Epidermal melanocyte (primary cell): ENCODE measurements around the gene IFT25.
"Not testable (repeated sequence)": the region's sequence is repeated elsewhere in the genome, so short reads cannot be mapped to it uniquely, and the experiment has no call there.

Experiments used
- DNase-seq: peaks from one replicate; pipeline ENCODE4 v3.0.0; 2011; ENCODE audit warnings: low spot score; ENCODE audit not compliant: insufficient read length

IFT25 gene

DNA sequence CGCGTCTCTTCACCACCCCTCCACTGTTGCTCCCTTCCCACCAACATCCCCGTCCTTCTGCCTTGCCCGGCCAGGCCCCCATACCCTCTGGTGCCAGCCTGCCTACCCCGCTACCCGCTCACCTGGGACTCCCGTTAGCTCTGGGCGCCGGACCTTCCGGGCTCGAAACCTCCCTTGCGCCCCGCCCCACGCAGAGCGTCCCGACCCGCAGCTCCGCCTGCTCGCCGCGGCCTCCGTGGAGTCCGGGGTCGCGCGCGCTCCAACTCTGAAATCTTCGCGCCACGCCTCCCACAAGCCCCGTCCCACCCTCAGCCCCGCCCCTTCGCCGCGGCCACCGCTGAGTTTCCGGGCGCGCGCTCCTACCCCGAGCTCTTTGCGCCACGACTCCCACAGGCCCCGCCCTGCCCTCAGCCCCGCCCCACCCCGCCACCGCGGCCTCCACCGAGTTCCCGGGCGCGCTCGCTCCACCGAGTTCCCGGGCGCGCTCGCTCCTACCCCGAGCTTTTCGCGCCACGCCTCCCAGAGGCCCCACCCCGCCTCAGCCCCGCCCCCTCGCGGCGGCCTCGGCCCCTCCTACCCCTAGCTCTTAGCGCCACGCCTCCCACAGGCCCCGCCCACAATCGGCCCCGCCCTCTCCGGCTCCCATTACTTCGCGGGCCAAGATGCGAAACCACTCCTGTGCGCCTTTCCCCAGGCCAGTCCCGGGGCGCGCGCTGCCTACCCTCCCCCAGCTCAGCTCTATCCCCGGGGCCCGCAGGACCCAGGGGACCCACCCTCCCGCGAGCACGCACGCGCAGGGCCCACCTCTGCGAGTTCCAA, at the start of gene IFT25:
Gene IFT25, minus strand, starts transcription at position 267 of the 819 bp plus-strand sequence. CDS start 5,617 bp downstream, outside the sequence.
- peak; percentile 79 for DNase-seq

DNA sequence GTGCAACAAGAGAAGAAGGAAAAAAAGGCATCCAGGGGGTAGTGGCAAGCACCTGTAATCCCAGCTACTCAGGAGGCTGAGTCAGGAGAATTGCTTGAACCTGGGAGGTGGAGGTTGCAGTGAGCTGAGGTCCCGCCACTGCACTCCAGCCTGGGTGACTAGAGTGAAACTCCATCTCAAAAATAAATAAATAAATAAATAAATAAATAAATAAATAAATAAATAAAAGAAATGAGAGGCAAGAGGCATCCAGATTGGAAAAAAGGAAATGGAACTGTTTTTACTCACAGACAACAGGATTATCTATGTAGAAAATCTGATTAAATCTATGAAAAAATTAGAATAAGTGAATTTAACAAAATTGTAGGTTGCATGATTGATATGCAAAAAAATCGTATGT, 49.0 kb upstream of the IFT25 start:
- DNase-seq: not testable (repeated sequence)

DNA sequence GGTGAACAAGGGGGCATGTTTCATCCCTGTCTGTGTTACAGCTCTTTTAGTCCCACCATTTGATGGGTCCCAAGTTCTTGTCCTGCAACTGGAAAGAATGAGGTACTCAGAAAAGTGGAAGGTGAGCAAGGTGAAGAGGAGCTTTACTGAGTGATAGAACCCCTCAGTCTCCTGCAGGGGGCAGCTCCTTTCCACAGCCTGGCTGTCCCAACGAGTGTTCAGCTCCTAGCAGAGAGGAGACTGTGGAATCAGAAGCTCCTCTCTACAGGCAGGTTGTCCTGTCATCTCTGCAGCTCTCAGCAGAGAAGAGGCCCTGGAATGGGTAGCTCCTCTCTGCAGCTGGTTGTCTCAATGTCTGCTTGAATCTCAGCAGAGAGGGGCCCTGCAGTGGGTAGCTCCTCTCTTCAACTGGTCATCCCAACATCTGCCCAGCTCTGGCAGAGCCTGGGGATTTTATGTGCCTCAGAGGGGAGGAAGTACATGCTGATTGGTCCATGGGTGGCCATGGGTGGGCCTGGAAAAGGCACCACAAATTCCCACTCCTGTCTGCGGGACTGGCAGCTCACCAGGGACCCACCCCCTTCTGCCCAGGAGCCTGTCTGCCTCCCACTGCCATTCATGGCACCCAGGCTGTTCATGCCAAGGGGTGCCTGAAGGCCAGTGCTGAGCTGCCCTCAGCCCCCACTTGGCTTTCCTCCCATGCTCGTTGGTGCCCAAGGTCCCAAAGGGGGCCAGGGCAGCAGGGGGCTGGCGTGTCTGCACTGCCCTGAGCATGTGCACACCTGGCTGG, 46.8 kb upstream of the IFT25 start:
- DNase-seq: no peak

DNA sequence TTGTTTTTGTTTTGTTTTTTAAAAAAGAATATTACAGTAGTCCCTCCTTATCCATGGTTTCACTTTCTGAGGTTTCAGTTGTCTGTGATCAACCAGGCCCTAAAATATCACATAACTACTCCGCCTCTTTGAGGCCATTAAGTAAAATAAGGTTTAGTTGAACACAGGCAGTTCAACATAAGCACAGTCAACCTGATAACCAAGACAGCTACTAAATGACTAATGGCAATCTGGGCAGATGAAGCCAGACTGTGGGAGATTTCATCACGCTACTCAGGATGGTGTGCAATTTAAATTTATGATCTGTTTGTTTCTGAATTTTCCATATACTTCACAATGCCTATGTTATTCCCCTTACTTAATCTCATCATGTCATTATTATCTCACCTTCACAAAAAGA, 42.4 kb upstream of the IFT25 start:
- no peak for DNase-seq

GRCh38 chr1:53986458-53986857, 41.0 kb upstream of the IFT25 start:
- no peak for DNase-seq

DNA sequence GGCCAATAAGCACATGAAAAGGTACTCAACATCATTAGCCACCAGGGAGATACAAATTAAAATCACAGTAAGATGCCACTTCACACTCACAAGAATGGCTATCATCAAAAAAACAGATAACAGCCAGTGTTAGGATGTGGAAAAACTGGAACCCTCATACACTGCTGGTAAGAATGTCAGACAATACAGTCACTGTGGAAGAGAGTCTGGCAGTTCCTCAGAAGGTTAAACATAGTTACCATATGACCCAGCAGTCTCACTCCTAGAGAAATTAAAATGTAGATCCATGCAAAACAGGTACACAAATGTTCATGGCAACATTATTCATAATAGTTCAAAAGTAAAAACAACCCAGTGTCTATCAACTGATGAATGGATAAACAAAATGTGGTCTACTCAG, 39.2 kb upstream of the IFT25 start:
- no peak for DNase-seq

DNA sequence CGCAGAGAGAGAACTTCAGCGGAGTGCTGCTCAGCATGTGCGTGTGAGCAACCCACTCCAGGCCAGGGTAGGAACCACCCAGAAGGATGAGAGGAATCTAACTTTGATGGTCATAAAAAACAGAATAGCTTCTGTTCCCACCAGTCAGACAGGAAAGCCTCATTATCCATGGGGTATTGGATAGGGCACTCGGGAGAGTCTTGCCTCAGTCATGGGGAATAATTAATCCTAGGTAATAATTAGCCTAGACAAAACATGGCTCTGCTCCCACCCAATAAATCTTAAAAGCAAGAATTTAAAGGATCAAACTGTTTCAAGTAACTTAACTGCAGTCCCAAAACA, 37.2 kb upstream of the IFT25 start:
- peak; percentile 64 for DNase-seq

GRCh38 chr1:53982034-53982762, 36.7 kb upstream of the IFT25 start:
- peak; percentile 50 for DNase-seq

DNA sequence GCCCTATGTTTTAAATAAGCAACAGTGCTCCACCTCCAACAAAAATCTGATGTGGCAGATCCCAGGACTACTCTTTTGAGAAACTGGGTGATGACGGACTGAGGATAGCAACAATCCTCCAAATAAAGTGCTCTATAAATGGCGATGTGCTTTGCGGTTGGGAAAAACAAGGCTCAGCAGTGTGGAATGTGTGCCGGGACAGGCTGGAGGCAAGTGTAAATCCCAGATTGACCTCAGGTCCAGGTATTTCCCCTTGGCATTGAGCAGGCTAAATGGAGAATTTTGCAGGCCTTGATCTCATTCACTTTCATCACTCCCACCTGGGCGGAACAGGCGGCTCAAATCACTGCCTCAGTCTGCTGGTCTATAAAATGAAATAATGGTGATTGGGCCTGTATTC, 35.7 kb upstream of the IFT25 start:
- DNase-seq: no peak

DNA sequence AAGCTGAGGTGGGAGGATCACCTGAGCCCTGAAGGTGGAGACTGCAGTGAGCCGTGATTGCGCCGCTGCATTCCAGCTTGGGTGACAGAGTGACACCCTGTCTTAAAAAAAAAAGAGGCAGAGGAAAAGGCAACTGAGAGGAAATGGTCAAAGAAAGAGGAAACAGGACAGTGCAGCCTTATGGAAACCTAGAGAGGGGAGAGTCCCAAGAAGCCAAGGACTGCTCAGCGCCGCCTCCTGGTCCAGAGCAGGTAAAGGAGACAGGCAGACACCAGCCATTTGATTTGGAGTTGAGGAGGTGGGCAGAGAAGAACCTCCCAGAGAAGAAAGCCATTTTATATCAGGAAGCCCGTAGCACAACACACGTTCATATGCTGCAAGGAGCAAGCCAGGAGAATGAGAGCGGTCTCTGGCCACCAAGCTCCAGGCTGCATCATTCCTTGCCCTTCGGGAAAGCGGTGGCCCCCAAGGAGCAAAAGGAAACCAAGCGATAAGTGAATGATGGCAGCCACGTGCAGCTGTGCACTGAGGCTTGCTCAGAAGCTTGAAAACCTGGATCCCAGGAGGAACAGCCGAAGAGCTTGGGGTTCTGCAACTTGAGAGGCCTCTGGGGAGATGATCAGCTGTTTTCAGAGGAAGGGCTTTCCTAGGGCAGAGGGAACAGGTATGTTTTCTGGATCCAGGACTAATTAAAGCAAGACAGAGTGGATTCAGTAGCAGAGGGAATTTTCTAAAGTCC, 34.4 kb upstream of the IFT25 start:
- DNase-seq: no peak

DNA sequence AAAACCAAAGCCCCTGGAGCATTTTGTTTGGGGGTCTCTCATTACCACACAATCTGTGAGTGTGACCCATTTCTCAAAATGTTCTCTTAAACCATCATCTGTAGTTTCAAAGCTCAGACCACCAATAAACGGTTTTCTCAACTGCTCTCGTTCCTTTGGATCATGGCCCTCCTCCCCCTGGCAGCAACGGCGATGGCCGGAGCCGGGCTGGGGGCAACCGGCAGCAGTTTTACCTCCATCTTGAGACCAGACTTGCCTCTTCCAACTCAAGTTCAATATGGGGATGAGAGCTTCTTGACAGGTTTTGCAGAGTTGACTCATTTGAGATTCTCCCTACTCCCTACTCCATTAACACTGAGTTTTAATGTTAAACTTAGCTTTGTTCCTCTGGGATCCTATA, 30.4 kb upstream of the IFT25 start:
- no peak for DNase-seq

DNA sequence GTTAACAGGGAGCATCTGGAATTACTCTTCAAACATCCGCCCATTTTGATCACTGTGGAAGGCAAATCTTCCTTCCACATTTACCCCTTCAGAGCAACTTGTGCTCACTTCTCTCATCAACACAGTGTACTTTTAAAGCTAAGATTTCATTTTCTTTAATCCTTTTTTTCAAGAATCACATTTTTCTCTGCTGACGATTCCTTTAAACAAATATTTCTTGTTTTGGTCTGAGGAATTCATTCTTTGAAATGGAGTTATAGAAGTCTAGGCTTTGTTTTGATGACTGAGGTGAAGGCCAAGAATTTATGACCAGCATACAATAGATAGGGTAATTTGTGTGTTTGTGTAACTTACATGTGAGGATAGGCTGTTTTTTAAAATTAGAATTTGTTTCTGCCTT, 26.2 kb upstream of the IFT25 start:
- no peak for DNase-seq

DNA sequence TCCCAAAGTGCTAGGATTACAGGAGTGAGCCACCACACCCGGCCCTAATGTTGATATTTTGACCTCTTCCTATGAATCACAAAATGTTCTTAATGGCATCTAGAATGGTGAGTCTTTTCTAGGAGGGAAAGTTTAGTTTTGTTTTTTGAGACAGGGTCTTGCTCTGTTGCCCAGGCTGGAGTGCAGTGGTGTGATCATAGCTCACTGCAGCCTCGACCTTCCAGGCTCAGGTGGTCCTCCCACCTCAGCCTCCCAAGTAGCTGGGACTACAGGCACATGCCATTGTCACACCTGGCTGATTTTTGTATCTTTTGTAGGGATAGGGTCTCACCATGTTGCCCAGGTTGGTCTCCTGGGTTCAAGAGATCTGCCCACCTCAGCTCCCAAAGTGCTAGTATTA, 23.8 kb upstream of the IFT25 start:
- not testable (repeated sequence) for DNase-seq

- DNase-seq: no peak
Measured at GRCh38 chr1:53968125-53968513, 22.6 kb upstream of the IFT25 start.

DNA sequence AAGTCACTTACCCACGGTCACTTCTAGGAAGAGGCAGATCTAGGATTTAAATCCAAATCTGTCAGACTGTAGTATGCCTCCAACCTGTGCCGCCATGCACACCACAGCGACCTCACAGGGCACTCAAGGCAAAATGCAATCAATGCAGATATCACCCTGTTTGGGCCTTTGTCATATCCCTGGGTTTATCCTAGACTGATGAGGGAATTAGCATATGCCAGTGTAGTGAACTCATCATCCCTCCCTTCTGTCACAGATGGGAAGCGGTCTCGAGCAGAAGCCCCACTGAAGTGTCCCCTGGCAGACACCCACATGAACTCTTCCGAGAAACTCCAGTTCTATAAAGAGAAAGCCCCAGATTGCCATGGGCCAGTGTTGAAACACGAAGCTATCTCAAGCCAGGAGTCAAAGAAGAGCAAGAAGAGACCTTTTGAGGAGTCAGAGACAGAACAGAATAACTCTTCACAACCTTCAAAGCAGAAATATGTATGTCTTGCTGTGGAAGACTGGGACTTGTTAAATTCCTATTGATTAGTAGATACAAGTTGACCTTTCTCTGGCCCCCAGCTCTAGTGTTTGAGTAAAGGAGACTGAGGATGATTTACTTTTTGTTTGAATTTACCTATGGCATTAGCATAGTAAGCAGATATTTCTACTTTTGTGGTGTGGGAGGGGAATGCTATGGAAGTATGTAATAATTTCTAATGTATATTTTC, 22.1 kb upstream of the IFT25 start:
- no peak for DNase-seq

DNA sequence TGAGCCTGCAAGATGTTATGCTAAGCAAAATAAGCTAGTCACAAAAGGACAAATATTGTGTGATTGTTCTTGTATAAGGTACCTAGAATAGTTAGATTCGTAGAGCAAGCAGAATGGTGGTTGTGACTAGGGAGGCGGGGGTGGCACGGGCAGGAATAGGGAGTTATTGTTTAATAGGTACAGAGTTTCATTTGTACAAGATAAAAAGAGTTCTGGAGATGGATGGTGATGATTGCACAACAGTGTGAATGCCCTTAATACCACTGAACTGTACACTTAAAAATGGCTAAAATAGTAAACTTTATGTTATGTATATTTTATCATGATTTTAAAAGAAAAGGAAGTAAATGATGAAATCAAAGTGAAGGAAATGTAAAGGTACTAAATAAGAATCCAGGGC, 21.3 kb upstream of the IFT25 start:
- DNase-seq: no peak

DNA sequence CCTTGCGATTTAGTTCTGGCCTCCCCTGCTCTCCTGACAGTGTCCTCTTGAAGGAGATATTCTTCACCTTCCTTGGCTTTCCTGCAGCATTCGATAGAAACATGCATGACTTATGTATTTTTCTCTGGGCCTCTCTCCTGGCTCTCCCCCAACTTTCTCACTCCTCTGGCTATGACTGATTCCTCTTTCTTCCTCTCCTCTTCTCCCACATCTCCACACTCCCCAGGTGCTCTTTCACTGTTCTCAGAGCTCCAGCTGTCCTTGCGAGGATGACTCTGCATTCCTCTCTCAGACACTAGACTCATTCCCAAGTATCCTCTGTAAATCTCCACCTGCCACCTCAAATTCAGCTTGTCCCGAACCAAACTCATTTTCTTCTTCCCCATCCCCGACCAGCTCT, 18.6 kb upstream of the IFT25 start:
- no peak for DNase-seq

GRCh38 chr1:53963460-53963859, 18.0 kb upstream of the IFT25 start:
- DNase-seq: no peak

DNA sequence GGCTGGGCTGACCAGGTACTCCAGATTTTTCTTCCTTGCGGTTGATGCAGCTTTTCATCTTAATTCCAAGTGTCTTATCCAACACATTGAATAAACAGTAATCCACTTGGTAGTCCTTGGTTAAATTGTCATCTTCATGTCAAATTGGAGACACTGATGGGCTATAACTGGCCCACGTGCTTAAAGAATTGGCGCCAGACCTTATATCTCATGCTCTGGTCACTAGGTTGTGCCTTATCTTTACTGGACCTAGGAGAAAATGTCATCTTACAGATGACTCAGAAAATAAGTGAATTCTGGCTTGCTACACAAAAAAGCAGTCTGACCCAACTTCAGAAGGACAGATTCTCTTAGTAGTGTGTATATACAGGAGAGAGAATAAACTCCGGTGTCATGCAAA, 16.9 kb upstream of the IFT25 start:
- DNase-seq: no peak

DNA sequence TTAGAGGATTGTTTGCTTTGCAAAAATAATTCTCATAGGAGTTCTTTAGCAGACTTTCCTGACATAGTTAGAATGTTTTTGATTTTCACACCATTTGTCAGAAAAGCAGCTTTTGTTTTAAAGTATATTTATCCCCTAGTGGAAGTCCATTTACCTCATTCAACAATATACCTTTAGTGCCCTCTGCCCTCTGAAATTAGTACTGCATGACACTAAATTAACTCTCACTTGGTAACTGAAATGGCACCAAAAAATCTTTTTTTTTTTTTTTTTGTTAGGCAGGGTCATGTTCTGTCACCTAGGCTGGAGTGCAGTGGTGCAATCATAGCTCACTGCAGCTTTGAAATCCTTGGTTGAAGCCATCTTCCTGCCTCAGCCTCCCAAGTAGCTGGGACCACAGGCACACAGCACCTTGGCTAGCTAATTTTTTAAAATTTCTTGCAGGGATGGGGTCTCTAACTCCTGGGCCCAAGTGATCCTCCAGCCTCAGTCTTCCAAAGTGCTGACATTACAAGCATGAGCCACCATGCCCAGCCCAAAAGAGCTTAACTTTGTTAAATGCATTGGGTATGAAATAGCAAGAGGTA, 14.3 kb upstream of the IFT25 start:
- no peak for DNase-seq
